ENCODE results near the gene FAM89B.

Gene FAM89B

DNA sequence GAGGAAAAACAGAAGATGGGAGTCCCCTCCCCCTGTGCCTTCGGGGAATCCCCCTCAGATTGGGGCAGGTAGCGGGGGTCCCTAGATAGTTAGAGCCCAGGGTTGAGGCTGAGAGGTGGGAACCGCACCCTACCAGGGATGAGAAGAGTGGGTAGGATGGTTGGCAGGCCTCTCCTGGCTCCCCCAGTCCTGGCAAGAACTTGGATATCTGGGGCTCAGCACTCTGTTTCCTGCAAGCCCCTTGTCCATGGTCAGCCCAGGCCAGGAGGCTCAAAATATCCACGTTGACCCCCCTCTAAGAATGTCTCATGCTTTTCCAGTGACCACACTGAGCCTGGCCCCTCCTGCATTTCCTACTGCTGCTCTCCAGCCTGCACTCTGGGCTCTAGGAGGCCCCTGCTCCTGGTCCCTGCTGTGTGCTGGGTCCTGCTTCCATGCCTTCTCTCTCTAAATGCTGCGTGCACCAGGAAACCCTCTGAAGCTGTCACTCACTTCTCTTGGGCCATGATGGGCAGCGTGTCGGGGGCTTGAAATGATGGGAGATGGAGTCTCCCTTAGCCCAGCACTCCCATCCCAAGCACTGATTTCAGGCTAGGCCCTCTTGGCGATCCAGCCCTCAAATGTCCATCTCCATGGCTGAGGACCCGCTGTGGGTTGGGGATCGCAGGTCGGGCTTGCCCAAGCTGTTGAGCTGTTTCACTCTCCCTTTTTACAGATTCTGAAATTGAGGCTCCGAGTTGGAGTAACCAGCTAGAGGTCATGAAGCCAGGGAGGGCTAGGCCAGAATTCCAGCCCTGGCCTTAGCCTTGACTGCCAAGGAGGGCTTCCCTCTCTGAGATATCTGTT lies 39.6 kb downstream of the FAM89B start:
- no peak for DNase-seq
- TF ChIP-seq, protein P1, sequence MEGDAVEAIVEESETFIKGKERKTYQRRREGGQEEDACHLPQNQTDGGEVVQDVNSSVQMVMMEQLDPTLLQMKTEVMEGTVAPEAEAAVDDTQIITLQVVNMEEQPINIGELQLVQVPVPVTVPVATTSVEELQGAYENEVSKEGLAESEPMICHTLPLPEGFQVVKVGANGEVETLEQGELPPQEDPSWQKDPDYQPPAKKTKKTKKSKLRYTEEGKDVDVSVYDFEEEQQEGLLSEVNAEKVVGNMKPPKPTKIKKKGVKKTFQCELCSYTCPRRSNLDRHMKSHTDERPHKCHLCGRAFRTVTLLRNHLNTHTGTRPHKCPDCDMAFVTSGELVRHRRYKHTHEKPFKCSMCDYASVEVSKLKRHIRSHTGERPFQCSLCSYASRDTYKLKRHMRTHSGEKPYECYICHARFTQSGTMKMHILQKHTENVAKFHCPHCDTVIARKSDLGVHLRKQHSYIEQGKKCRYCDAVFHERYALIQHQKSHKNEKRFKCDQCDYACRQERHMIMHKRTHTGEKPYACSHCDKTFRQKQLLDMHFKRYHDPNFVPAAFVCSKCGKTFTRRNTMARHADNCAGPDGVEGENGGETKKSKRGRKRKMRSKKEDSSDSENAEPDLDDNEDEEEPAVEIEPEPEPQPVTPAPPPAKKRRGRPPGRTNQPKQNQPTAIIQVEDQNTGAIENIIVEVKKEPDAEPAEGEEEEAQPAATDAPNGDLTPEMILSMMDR (IDR thresholded peaks at IDR 0.05; ENCODE audit: low read depth, low read length): no peak
- Histone ChIP-seq H3K4me3 (ENCODE audit: low read depth, low read length) (no peak overlapping the region), H3K9me3 (ENCODE audit: severe bottlenecking) (no peaks in the 10 kb centered on the region), H3K27ac (no peak overlapping the region), H3K27me3 (ENCODE audit: insufficient read depth, low read depth, severe bottlenecking) (no peaks in the 10 kb centered on the region), H3K36me3 (peaks cover 33% of the 10 kb centered on the region)

DNA sequence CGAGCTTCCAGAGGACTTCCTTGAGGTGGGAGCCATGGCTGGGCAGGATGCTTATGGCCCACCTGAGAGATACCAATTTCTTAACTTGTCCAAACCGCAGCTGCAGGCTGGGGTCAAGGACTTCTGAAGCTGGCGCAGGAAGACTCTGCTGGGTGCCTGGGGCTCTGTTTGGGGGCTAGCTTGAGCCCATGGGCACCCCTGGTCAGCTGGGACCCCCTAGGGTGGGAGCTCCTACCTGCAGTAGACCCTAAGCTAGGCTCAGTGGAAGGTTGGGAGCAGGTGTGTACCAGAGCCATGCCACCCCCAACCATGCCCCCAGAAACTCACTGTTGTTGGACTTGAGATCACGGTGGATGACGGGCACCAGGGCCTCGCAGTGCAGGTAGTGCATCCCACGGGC lies 40.4 kb downstream of the FAM89B start:
- no peak for DNase-seq
- H3K27ac ChIP-seq: no peak overlapping the region

DNA sequence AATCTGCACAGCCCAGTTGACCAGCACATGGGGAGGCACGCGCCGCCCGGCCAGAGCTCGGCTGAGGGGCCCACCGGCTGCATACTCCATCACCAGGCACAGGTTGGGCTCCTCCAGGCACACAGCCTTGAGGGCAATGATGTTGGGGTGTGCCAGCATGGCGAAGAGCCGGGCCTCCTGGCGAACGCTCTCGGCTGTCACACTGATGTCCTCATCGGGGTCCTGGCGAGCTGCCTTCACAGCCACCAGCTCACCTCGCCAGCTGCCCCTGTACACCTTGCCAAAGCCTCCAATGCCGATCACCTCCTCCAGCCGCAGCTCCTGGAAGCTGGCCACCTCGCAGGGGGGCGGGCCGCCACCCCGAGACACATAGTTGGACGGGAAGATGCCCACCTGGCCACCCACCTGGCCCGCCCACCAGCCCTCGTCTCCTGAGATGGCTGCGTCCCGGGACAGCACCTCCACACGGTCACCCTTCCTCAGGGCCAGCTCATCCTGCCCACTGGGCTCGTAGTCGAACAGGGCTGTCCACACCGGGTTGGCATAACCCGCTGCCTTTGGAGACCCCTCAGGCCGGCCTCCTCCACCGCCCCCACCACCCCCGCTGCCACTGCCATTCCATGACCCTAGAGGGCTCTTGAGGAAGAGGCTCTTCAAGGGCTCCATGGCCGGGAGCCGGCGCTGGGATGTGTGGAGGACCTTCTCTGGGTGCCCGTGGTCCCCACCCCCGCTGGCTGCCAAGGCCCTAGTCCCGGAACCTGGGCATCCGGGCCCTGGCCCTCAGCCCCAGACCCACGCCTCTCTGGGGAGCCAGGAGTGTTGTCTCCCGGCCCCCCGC lies 41.0 kb downstream of the FAM89B start:
- H3K4me3 ChIP-seq (ENCODE audit: low read depth, low read length): peak overlapping the region; percentile 54
- no peaks in the 10 kb centered on the region for H3K27me3 ChIP-seq (ENCODE audit: insufficient read depth, low read depth, severe bottlenecking)
- peak overlapping the region; percentile 69 for H3K27ac ChIP-seq
- peaks cover 46% of the 10 kb centered on the region for H3K36me3 ChIP-seq
- TF ChIP-seq, protein P1 (IDR thresholded peaks at IDR 0.05; ENCODE audit: low read depth, low read length): no peak
- no peaks in the 10 kb centered on the region for H3K9me3 ChIP-seq (ENCODE audit: severe bottlenecking)
- no peak for DNase-seq

More for the DNA sequence above, 40.4 kb downstream of the FAM89B start:
- no peak overlapping the region for H3K4me3 ChIP-seq (ENCODE audit: low read depth, low read length)
- H3K9me3 ChIP-seq (ENCODE audit: severe bottlenecking): no peaks in the 10 kb centered on the region
- TF ChIP-seq, protein P1 (IDR thresholded peaks at IDR 0.05; ENCODE audit: low read depth, low read length): no peak
- no peaks in the 10 kb centered on the region for H3K27me3 ChIP-seq (ENCODE audit: insufficient read depth, low read depth, severe bottlenecking)
- H3K36me3 ChIP-seq: peaks cover 40% of the 10 kb centered on the region

DNA sequence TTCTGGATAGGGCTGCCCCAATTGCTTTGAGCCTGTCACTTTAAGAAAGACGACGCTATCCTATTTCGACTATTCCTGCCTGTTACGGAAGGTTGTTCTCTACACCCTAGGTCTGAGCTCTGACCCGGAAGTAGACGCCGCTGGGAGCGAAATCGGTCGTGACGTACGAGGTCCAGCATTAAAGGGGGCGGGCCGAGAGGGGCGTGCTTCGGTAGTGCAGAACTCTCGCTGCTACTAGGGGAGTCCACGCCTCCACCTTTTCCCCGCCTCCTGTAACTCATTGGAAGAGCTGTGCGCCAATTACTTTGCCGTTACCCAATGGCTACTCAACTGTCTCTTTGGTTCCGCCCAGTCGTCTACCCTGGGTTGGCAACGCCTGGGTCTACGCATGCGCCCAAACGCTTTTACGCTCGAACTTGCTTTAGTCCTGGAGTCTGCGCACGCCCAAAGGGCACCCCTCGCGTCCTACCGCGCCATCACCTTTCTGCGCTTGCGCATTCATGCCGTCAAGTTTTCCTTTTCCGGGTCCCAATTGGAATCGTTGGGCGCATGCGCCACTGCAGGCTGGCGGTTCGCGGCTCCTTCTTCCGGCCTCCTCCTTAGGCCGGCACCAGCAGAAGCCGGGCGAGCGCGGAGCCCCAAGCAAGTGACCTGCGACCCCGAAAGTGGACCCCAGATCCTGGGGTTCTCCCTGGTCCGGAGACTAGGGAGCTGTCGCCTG lies 43.1 kb downstream of the FAM89B start, which contains the start of gene PCNX3:
PCNX3 (plus strand) TSS at position 548 of the 721 bp plus-strand sequence. CDS start 536 bp downstream, outside the sequence.
- Histone ChIP-seq H3K27ac (peak within 1 kb of the TSS; percentile 86), H3K4me3 (ENCODE audit: low read depth, low read length) (peak within 1 kb of the TSS; percentile 71), H3K9me3 (ENCODE audit: severe bottlenecking) (no peaks in the 10 kb centered on the region), H3K36me3 (peaks cover 56% of the 10 kb centered on the region), H3K27me3 (ENCODE audit: insufficient read depth, low read depth, severe bottlenecking) (no peaks in the 10 kb centered on the region)
- TF ChIP-seq, protein P1 (IDR thresholded peaks at IDR 0.05; ENCODE audit: low read depth, low read length): no peak
- DNase-seq: peak; percentile 100

DNA sequence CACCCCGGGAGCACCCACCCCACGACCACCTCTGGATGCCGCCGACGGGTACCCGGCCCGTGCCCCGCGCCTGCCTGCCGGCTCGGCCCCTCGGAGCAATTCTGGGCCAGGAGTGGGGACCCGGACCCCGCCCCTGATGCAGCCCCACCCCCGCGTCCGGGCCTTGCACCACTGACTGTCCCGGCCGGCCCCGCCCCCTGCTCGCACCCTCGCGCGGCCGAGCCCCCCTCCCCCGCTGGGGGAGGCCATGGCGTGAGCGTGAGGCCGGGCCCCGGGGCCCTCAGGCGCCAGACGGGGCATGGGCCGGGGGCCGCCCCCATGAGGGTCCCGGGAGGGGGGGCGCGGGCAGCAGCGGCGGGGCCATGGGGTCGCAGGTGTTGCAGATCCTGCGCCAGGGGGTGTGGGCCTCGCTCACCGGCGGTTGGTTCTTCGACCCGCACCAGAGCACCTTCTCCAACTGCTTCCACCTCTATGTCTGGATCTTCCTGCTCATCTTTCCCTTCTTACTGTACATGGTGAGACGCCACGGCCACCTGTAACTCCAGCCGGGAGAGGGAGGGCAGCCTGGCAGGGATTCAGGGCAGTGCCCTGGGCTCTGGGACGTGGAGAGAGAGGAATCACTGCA lies 43.7 kb downstream of the FAM89B start:
- no peaks in the 10 kb centered on the region for H3K27me3 ChIP-seq (ENCODE audit: insufficient read depth, low read depth, severe bottlenecking)
- peak; percentile 69 for DNase-seq
- H3K9me3 ChIP-seq (ENCODE audit: severe bottlenecking): no peaks in the 10 kb centered on the region
- peak overlapping the region; percentile 86 for H3K27ac ChIP-seq
- H3K4me3 ChIP-seq (ENCODE audit: low read depth, low read length): peak overlapping the region; percentile 71
- TF ChIP-seq, protein P1 (IDR thresholded peaks at IDR 0.05; ENCODE audit: low read depth, low read length): no peak
- peaks cover 58% of the 10 kb centered on the region for H3K36me3 ChIP-seq

Data from WERI-Rb-1 (cell line).